ENCODE data around the gene MBTD1.

DNA sequence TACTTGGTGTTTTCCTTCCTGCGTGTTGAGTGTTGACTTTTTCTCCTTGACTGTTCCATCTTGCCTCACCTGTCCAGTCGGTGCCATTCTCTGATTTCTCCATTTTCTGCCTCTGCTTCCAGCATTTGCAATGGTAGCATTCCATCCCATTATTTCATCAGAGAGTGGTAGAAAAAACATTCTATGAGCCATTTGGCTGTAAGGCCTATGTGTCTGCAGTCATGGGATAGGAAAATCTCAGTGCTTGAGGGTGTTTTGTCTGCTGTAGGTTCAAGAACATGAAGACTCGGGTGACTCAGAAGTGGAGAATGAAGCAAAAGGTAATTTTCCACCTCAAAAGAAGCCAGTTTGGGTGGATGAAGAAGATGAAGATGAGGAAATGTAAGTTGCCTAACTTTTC, 3.2 kb upstream of the MBTD1 start:
- TF ChIP-seq, protein P1, sequence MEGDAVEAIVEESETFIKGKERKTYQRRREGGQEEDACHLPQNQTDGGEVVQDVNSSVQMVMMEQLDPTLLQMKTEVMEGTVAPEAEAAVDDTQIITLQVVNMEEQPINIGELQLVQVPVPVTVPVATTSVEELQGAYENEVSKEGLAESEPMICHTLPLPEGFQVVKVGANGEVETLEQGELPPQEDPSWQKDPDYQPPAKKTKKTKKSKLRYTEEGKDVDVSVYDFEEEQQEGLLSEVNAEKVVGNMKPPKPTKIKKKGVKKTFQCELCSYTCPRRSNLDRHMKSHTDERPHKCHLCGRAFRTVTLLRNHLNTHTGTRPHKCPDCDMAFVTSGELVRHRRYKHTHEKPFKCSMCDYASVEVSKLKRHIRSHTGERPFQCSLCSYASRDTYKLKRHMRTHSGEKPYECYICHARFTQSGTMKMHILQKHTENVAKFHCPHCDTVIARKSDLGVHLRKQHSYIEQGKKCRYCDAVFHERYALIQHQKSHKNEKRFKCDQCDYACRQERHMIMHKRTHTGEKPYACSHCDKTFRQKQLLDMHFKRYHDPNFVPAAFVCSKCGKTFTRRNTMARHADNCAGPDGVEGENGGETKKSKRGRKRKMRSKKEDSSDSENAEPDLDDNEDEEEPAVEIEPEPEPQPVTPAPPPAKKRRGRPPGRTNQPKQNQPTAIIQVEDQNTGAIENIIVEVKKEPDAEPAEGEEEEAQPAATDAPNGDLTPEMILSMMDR (IDR thresholded peaks at IDR 0.05 in 8 of 11, conservative IDR thresholded peaks at IDR 0.05 in 3 of 11): no peak
- TF ChIP-seq POLR2A (IDR thresholded peaks at IDR 0.05): no peak
- TF ChIP-seq POLR2AphosphoS5 (IDR thresholded peaks at IDR 0.05): no peak

Data from spleen (tissue), 7 donors.